ENCODE results near the gene SEPTIN5. TPM values are rescaled to one million over a fixed set of nuclear protein-coding genes. Genes with fewer than 3 reads are reported as not detected.

Gene SEPTIN5
- total RNA-seq, 1 donor from 2014 or later, result 22.5 TPM

GRCh38 chr22:19765477-19766239, 51.4 kb downstream of the SEPTIN5 start:
- DNase-seq (ENCODE audit: low spot score) (no peak), ATAC-seq (no peak)
- intact Hi-C loops (cut with DNase I), result no loop called here

DNA sequence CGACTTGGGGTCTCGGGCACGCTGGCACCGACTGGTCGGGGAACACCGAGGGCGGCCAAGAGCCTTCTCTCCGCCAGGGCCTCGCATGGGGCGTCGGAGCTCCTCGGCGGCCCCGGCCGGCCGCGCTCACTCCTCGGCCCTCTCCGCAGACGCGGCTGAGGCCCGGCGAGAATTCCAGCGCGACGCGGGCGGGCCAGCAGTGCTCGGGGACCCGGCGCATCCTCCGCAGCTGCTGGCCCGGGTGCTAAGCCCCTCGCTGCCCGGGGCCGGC, 51.9 kb downstream of the SEPTIN5 start:
- ATAC-seq (no peak), DNase-seq (ENCODE audit: low spot score) (no peak)
- intact Hi-C loops (cut with DNase I), result no loop called here

GRCh38 chr22:19766511-19767426, 52.5 kb downstream of the SEPTIN5 start:
- intact Hi-C loops (cut with DNase I), result no loop called here
- no peak for DNase-seq (ENCODE audit: low spot score)
- peak; percentile 64 for ATAC-seq

- peak; percentile 62 for ATAC-seq
- intact Hi-C loops (cut with DNase I), result no loop called here
- no peak for DNase-seq (ENCODE audit: low spot score)
These were observed 53.4 kb downstream of the SEPTIN5 start for GRCh38 chr22:19767427-19768341.

GRCh38 chr22:19769393-19769715, 55.1 kb downstream of the SEPTIN5 start:
- DNase-seq (ENCODE audit: low spot score), result no peak
- no peak for ATAC-seq
- intact Hi-C loops (cut with DNase I), result no loop called here

DNA sequence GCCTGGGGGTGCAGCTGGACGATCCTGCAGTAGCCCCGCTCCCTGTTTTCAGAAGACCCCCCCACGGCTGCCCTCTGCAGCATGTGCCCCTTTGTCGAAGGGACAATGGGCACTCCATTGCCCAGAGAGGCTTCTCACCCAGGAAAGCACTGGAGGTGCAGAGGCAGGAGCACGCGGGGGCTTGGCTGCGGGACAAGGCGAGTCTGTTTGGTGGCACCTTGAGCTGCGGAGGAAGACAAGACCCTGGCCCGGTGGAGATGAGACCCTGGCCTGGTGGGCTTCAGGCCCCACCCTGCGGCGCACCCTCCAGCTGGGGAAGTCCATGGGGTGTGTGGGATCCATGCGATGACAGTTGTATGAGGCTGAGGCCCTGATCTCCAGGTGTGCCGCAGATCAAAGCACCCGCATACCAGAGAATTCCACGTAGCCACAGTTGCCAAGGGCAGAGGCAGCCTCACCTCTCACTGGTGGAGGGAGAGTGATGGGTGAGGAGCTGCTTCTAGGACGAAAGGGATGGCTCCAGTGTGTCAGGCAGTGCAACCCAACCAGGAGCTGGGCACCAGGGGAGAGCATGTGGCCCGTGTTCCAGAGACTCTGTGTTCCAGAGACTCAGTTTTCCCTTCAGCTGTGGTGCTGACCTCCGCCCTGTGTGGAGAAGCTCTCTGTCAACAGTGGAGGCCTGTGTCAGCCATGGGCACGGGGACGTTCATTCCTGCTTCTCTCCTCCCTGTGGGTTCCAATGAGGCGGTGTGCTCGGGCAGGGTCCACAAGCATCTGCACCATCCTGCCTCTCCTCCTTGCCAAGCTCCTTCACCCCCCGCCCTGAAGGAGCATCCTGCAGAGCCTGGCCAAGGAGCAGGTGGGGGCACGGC, 56.3 kb downstream of the SEPTIN5 start:
- ATAC-seq (no peak), DNase-seq (ENCODE audit: low spot score) (no peak)
- intact Hi-C loops (cut with DNase I), result no loop called here

DNA sequence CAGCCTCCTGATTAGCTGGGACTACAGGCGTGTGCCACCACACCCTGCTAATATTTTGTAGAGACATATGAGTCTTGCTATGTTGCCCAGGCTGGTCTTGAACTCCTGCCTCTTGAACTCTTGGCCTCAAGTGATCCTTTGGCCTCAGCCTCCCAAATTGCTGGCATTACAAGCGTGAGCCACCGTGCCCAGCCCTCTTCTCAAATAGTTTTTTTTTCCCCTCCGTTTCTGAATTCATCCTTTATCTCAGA, 58.0 kb downstream of the SEPTIN5 start:
- intact Hi-C loops (cut with DNase I), result no loop called here
- ATAC-seq (no peak), DNase-seq (ENCODE audit: low spot score) (no peak)

Other genes with a start within 250 kb of the SEPTIN5 start
- 41.5 TPM for gene UFD1, start 235.3 kb upstream of the SEPTIN5 start, total RNA-seq
- gene CDC45, start 234.6 kb upstream of the SEPTIN5 start, total RNA-seq, result not detected
- 136 TPM for gene CLDN5, start 190.1 kb upstream of the SEPTIN5 start, total RNA-seq
- gene GP1BB, start 9.0 kb downstream of the SEPTIN5 start, total RNA-seq, result 4.1 TPM
- gene TBX1, start 46.3 kb downstream of the SEPTIN5 start, total RNA-seq, result 4.2 TPM
- 6.2 TPM for gene GNB1L, start 140.4 kb downstream of the SEPTIN5 start, total RNA-seq
- gene RTL10, start 140.4 kb downstream of the SEPTIN5 start, total RNA-seq, result 22.9 TPM
- 155 TPM for gene COMT, start 227.3 kb downstream of the SEPTIN5 start, total RNA-seq
- 33.9 TPM for gene TXNRD2, start 227.3 kb downstream of the SEPTIN5 start, total RNA-seq

Measured in sciatic nerve (tissue), 2 donors.